22Rv1 (cell line): ENCODE results near the gene NELL1.

Experiments
- H3K27ac ChIP-seq: fragments of 450-650 bp; 2 replicates; pipeline ENCODE4 v1.5.1; 2017
- CTCF ChIP-seq: fragments of 450-650 bp; IDR thresholded peaks from 2 replicates; pipeline ENCODE4 v1.5.1; 2017; ENCODE audit warnings: mild to moderate bottlenecking
- ZFX ChIP-seq: fragments of 450-650 bp; IDR thresholded peaks from 2 replicates; pipeline ENCODE4 v1.6.1; 2017; ENCODE audit warnings: antibody characterized with exemption, borderline replicate concordance

The NELL1 gene

GRCh38 chr11:21350613-21351012 lies 681.2 kb downstream of the NELL1 start:
- TF ChIP-seq ZFX (no peak), CTCF (no peak)
- H3K27ac ChIP-seq, result no peak overlapping the region

- H3K27ac ChIP-seq, result no peak overlapping the region
- no peak for TF ChIP-seq CTCF
- no peak for TF ChIP-seq ZFX
Measured at GRCh38 chr11:21353425-21353824, 684.0 kb downstream of the NELL1 start.

- no peak overlapping the region for H3K27ac ChIP-seq
- TF ChIP-seq CTCF, result no peak
- TF ChIP-seq ZFX, result no peak
Measured at GRCh38 chr11:21364866-21365624, 695.7 kb downstream of the NELL1 start.

- H3K27ac ChIP-seq, result no peak overlapping the region
- TF ChIP-seq ZFX (no peak), CTCF (no peak)
Measured at GRCh38 chr11:21369947-21370346, 700.6 kb downstream of the NELL1 start.

- no peak overlapping the region for H3K27ac ChIP-seq
- TF ChIP-seq ZFX (no peak), CTCF (no peak)
Measured at GRCh38 chr11:21371044-21371443, 701.7 kb downstream of the NELL1 start.

GRCh38 chr11:21372672-21373071 lies 703.3 kb downstream of the NELL1 start:
- no peak for TF ChIP-seq CTCF
- no peak for TF ChIP-seq ZFX
- H3K27ac ChIP-seq, result no peak overlapping the region

GRCh38 chr11:21374376-21374775 lies 705.0 kb downstream of the NELL1 start:
- no peak overlapping the region for H3K27ac ChIP-seq
- TF ChIP-seq CTCF (no peak), ZFX (no peak)
